HepG2 (cell line): ENCODE measurements around the gene THRAP3. TPM values are rescaled to one million over a fixed set of nuclear protein-coding genes. Genes with fewer than 3 reads are reported as not detected.

Experiments
- ARID5B ChIP-seq: IDR thresholded peaks from 2 replicates; pipeline ENCODE4 v1.4.0; 2020; ENCODE audit warnings: mild to moderate bottlenecking, missing genetic modification reagents
- ATM ChIP-seq: fragments of 450-650 bp; IDR thresholded peaks from 2 replicates; pipeline ENCODE4 v1.7.1; 2017; ENCODE audit warnings: mild to moderate bottlenecking, borderline replicate concordance
- FOXM1 ChIP-seq: sonication (generic); formaldehyde crosslinking; IDR thresholded peaks from 2 replicates; pipeline ENCODE4 v1.5.0; 2020; ENCODE audit warnings: missing genetic modification reagents
- GTF2F1 ChIP-seq: fragments of 150-350 bp; IDR thresholded peaks from 2 replicates; pipeline ENCODE4 v1.6.1; 2014; ENCODE audit warnings: low read length
- HDAC2 ChIP-seq: sonication (generic); formaldehyde crosslinking; IDR thresholded peaks from 2 replicates; pipeline ENCODE4 v1.4.0; 2020; ENCODE audit warnings: missing genetic modification reagents
- HOXA7 ChIP-seq: sonication (generic); formaldehyde crosslinking; IDR thresholded peaks from 2 replicates; pipeline ENCODE4 v1.8.1; 2022; ENCODE audit warnings: mild to moderate bottlenecking, missing genetic modification reagents, moderate library complexity
- MBD4 ChIP-seq: IDR thresholded peaks from 2 replicates; pipeline ENCODE4 v1.6.1; 2012; ENCODE audit warnings: low read length, inconsistent platforms, borderline replicate concordance
- NFE2 ChIP-seq: sonication (generic); formaldehyde crosslinking; IDR thresholded peaks from 2 replicates; pipeline ENCODE4 v1.4.0; 2020; ENCODE audit warnings: missing genetic modification reagents
- NKX3-1 ChIP-seq: sonication (generic); formaldehyde crosslinking; IDR thresholded peaks from 2 replicates; pipeline ENCODE4 v1.5.0; 2020; ENCODE audit warnings: missing genetic modification reagents
- PAX8 ChIP-seq: sonication (generic); formaldehyde crosslinking; IDR thresholded peaks from 2 replicates; pipeline ENCODE4 v1.8.0; 2022; ENCODE audit warnings: mild to moderate bottlenecking, missing genetic modification reagents, borderline replicate concordance
- PHF21A ChIP-seq: sonication (generic); formaldehyde crosslinking; IDR thresholded peaks from 2 replicates; pipeline ENCODE4 v1.5.0; 2020; ENCODE audit warnings: mild to moderate bottlenecking, missing genetic modification reagents
- TOE1 ChIP-seq: sonication (generic); formaldehyde crosslinking; IDR thresholded peaks from 2 replicates; pipeline ENCODE4 v1.4.0; 2020; ENCODE audit warnings: mild to moderate bottlenecking, missing genetic modification reagents
- YEATS2 ChIP-seq: sonication (generic); formaldehyde crosslinking; IDR thresholded peaks from 2 replicates; pipeline ENCODE4 v1.4.0; 2020; ENCODE audit warnings: missing genetic modification reagents, borderline replicate concordance
- ZBTB20 ChIP-seq: sonication (generic); formaldehyde crosslinking; IDR thresholded peaks from 2 replicates; pipeline ENCODE4 v1.8.1; 2023; ENCODE audit warnings: missing genetic modification reagents, low read depth, mild to moderate bottlenecking, borderline replicate concordance
- ZBTB46 ChIP-seq: sonication (generic); formaldehyde crosslinking; IDR thresholded peaks from 2 replicates; pipeline ENCODE4 v1.4.0; 2020; ENCODE audit warnings: mild to moderate bottlenecking, missing genetic modification reagents, borderline replicate concordance
- ZNF10 ChIP-seq: sonication (generic); formaldehyde crosslinking; IDR thresholded peaks from 2 replicates; pipeline ENCODE4 v1.4.0; 2020; ENCODE audit warnings: mild to moderate bottlenecking, low read depth, missing genetic modification reagents, borderline replicate concordance
- ZNF550 ChIP-seq: sonication (generic); formaldehyde crosslinking; IDR thresholded peaks from 2 replicates; pipeline ENCODE4 v1.4.0; 2020; ENCODE audit warnings: mild to moderate bottlenecking, missing genetic modification reagents, borderline replicate concordance
- ZNF557 ChIP-seq: sonication (generic); formaldehyde crosslinking; IDR thresholded peaks from 2 replicates; pipeline ENCODE4 v1.4.0; 2020; ENCODE audit warnings: missing genetic modification reagents
- ZNF605 ChIP-seq: sonication (generic); formaldehyde crosslinking; IDR thresholded peaks from 2 replicates; pipeline ENCODE4 v1.8.0; 2022; ENCODE audit warnings: mild to moderate bottlenecking, missing genetic modification reagents
- ZNF674 ChIP-seq: sonication (generic); formaldehyde crosslinking; IDR thresholded peaks from 2 replicates; pipeline ENCODE4 v1.5.0; 2020; ENCODE audit warnings: low read depth, mild to moderate bottlenecking, missing genetic modification reagents
- polyA plus RNA-seq, 8 experiments: library from polyadenylated mRNA; depleted of rRNA in 3 of 8; stranded (reverse) in 7 of 8; unstranded in 1 of 8; fragments of >200 nt; fragmentation: Illumina TruSeq in 4 of 8; extraction: Trizol in 4 of 8; gene quantifications; 2 replicates each; pipeline versions ENCODE4 v1.2.1 to v1.2.3, GENCODE V29; 2011 to 2016; ENCODE audit warnings: low read depth in 4 of 8, missing spikeins in 1 of 8, mixed read lengths in 1 of 8; ENCODE audit not compliant: insufficient read depth in 1 of 8
- total RNA-seq, 5 experiments: library from RNA; depleted of rRNA; stranded (reverse); fragments of >200 nt; fragmentation: Illumina TruSeq; extraction: Trizol; gene quantifications; 2 replicates each; pipeline ENCODE4 v1.2.3, GENCODE V29; 2016; ENCODE audit warnings: low read depth in 1 of 5
- TF ChIP-seq, protein P1 (sequence below): sonication (generic); formaldehyde crosslinking; conservative IDR thresholded peaks from 2 replicates; pipeline ENCODE4 v1.4.0; 2020; ENCODE audit warnings: missing genetic modification reagents
- TF ChIP-seq, protein P2 (sequence below): IDR thresholded peaks from 2 replicates; pipeline ENCODE4 v1.6.1; 2016

The THRAP3 gene
- total and polyA plus RNA-seq, 2 of the 13 experiments (the other 11 are each of a cell fraction or from before 2014, with no cell fraction given): 45.0 to 92.6 TPM

- TF ChIP-seq ARID5B (CRISPR knock-in tag) (peak; percentile 88), ZNF605 (peak; percentile 50; the same call in 1 of the 2 replicates), HDAC2 (CRISPR knock-in tag) (peak; percentile 69), ZBTB20 (CRISPR knock-in tag) (no peak), PHF21A (peak; percentile 82), MBD4 (no peak), ZBTB46 (CRISPR knock-in tag) (no peak), ZNF674 (CRISPR knock-in tag) (no peak), PAX8 (CRISPR knock-in tag) (no peak), YEATS2 (CRISPR knock-in tag) (no peak), GTF2F1 (no peak), FOXM1 (no peak), ZNF550 (no peak), NFE2 (CRISPR knock-in tag) (peak; percentile 45; the same call in 1 of the 2 replicates), TOE1 (no peak), ZNF10 (CRISPR knock-in tag) (no peak), ATM (no peak), ZNF557 (CRISPR knock-in tag) (no peak), NKX3-1 (CRISPR knock-in tag) (no peak), HOXA7 (no peak)
- TF ChIP-seq, protein P1, sequence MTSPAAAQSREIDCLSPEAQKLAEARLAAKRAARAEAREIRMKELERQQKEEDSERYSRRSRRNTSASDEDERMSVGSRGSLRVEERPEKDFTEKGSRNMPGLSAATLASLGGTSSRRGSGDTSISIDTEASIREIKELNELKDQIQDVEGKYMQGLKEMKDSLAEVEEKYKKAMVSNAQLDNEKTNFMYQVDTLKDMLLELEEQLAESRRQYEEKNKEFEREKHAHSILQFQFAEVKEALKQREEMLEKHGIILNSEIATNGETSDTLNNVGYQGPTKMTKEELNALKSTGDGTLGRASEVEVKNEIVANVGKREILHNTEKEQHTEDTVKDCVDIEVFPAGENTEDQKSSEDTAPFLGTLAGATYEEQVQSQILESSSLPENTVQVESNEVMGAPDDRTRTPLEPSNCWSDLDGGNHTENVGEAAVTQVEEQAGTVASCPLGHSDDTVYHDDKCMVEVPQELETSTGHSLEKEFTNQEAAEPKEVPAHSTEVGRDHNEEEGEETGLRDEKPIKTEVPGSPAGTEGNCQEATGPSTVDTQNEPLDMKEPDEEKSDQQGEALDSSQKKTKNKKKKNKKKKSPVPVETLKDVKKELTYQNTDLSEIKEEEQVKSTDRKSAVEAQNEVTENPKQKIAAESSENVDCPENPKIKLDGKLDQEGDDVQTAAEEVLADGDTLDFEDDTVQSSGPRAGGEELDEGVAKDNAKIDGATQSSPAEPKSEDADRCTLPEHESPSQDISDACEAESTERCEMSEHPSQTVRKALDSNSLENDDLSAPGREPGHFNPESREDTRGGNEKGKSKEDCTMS: no peak
- TF ChIP-seq, protein P2, sequence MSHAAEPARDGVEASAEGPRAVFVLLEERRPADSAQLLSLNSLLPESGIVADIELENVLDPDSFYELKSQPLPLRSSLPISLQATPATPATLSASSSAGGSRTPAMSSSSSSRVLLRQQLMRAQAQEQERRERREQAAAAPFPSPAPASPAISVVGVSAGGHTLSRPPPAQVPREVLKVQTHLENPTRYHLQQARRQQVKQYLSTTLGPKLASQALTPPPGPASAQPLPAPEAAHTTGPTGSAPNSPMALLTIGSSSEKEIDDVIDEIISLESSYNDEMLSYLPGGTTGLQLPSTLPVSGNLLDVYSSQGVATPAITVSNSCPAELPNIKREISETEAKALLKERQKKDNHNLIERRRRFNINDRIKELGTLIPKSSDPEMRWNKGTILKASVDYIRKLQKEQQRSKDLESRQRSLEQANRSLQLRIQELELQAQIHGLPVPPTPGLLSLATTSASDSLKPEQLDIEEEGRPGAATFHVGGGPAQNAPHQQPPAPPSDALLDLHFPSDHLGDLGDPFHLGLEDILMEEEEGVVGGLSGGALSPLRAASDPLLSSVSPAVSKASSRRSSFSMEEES (CRISPR knock-in tag): no peak
Measured at GRCh38 chr1:36248250-36248894, 24.1 kb downstream of the THRAP3 start (continued).
